Lower lobe of right lung (tissue), 2 donors: ENCODE measurements around the gene SLC6A9. TPM values are rescaled to one million over a fixed set of nuclear protein-coding genes. Genes with fewer than 3 reads are reported as not detected.

Experiments
- ATAC-seq, 2 donors: fragments of 200-7000 bp; cut with Tn5 transposase; one replicate each; pipeline ENCODE4 v1.9.1; 2020 to 2022; ENCODE audit warnings: mild to moderate bottlenecking in 2 of 2, moderate library complexity in 2 of 2
- DNase-seq: peaks from one replicate; pipeline ENCODE4 v3.0.0-alpha.2; 2020
- H3K27ac ChIP-seq: fragments of 200-600 bp; one replicate; pipeline ENCODE4 v1.8.0; 2022
- H3K27me3 ChIP-seq: fragments of 200-600 bp; one replicate; pipeline ENCODE4 v1.8.0; 2022; ENCODE audit warnings: low read depth
- H3K36me3 ChIP-seq: fragments of 200-600 bp; one replicate; pipeline ENCODE4 v1.8.0; 2022; ENCODE audit warnings: mild to moderate bottlenecking
- H3K4me1 ChIP-seq: fragments of 200-600 bp; one replicate; pipeline ENCODE4 v1.8.0; 2022
- H3K4me3 ChIP-seq: fragments of 200-600 bp; one replicate; pipeline ENCODE4 v1.8.0; 2022; ENCODE audit warnings: mild to moderate bottlenecking
- H3K9me3 ChIP-seq: fragments of 200-600 bp; one replicate; pipeline ENCODE4 v1.8.0; 2022
- CTCF ChIP-seq: fragments of 200-600 bp; IDR thresholded peaks from one replicate; pipeline ENCODE4 v1.8.0; 2022; ENCODE audit warnings: antibody characterized with exemption, mild to moderate bottlenecking
- intact Hi-C: fragments of 100-400 bp; cut with DNase I; formaldehyde crosslinking; loops from one replicate; pipeline ENCODE4 v1.11.0; 2022
- total RNA-seq: library from RNA; stranded (reverse); fragmentation: NEBNext Ultra II Directional; extraction: Animal tissue kit (Norgen Biotek cat#: 25700); gene quantifications from one replicate; pipeline ENCODE4 v1.2.1, GENCODE V29; 2021
- donor health status: DM: no; HTN: yes; CAD: no; lungs with severe emphysema.

SLC6A9 gene
- total RNA-seq, 1 donor from 2014 or later = 24.2 TPM

- ATAC-seq = no peak
- no peak for TF ChIP-seq CTCF
- Histone ChIP-seq H3K9me3 (no peaks in the 10 kb centered on the region), H3K27me3 (no peaks in the 10 kb centered on the region), H3K4me3 (no peak overlapping the region), H3K4me1 (peaks cover 16% of the 10 kb centered on the region), H3K27ac (no peak overlapping the region), H3K36me3 (peaks cover 5% of the 10 kb centered on the region)
- DNase-seq = no peak
- intact Hi-C loops = no loop called here
These were observed 36.2 kb downstream of the SLC6A9 start for GRCh38 chr1:43994794-43995790.

- ATAC-seq = no peak
- DNase-seq = no peak
- H3K9me3 ChIP-seq = no peaks in the 10 kb centered on the region
- TF ChIP-seq CTCF = no peak
- H3K36me3 ChIP-seq = no peaks in the 10 kb centered on the region
- H3K4me1 ChIP-seq = peaks cover 16% of the 10 kb centered on the region
- intact Hi-C loops = no loop called here
- no peak overlapping the region for H3K4me3 ChIP-seq
- no peak overlapping the region for H3K27ac ChIP-seq
- no peaks in the 10 kb centered on the region for H3K27me3 ChIP-seq
These were observed 37.2 kb downstream of the SLC6A9 start for GRCh38 chr1:43994071-43994470.

GRCh38 chr1:43993206-43993914 is 37.9 kb downstream of the SLC6A9 start:
- no peak overlapping the region for H3K27ac ChIP-seq
- no peaks in the 10 kb centered on the region for H3K36me3 ChIP-seq
- ATAC-seq (no peak), DNase-seq (no peak)
- no peak for TF ChIP-seq CTCF
- intact Hi-C loops = no loop called here
- H3K27me3 ChIP-seq = no peaks in the 10 kb centered on the region
- H3K4me3 ChIP-seq = no peak overlapping the region
- no peaks in the 10 kb centered on the region for H3K9me3 ChIP-seq
- peaks cover 16% of the 10 kb centered on the region for H3K4me1 ChIP-seq

- Histone ChIP-seq H3K36me3 (no peaks in the 10 kb centered on the region), H3K27me3 (no peaks in the 10 kb centered on the region), H3K4me1 (peaks cover 16% of the 10 kb centered on the region), H3K9me3 (no peaks in the 10 kb centered on the region), H3K27ac (peak overlapping the region; percentile 73), H3K4me3 (peak overlapping the region; percentile 81)
- intact Hi-C loops = no loop called here
- no peak for DNase-seq
- no peak for ATAC-seq
- no peak for TF ChIP-seq CTCF
These were observed 38.8 kb downstream of the SLC6A9 start for GRCh38 chr1:43992232-43992995.

- peak within 1 kb of the TSS; percentile 73 for H3K27ac ChIP-seq
- no peaks in the 10 kb centered on the region for H3K27me3 ChIP-seq
- H3K36me3 ChIP-seq = no peaks in the 10 kb centered on the region
- H3K4me1 ChIP-seq = peaks cover 16% of the 10 kb centered on the region
- H3K4me3 ChIP-seq = peak within 1 kb of the TSS; percentile 81
- intact Hi-C loops = no loop called here
- no peak for TF ChIP-seq CTCF
- H3K9me3 ChIP-seq = no peaks in the 10 kb centered on the region
- DNase-seq = peak; percentile 92
- peak; percentile 91 to 94 for ATAC-seq
These were observed 39.6 kb downstream of the SLC6A9 start, which contains the start of gene CCDC24 for GRCh38 chr1:43991476-43992231. Gene CCDC24 (plus strand): TSS chr1:43991599. CDS start chr1:43991879, 280 bp downstream.
